Testis (tissue), 3 donors: ENCODE data around the gene SHFL. TPM values are rescaled to one million over a fixed set of nuclear protein-coding genes. Genes with fewer than 3 reads are reported as not detected.

Experiments used
- DNase-seq: peaks from one replicate; pipeline ENCODE4 v3.0.0-alpha.2; 2019
- H3K27ac ChIP-seq, 2 donors: fragments of 200-600 bp; sonication (generic); one replicate each; pipeline ENCODE4 v1.5.1; 2019
- H3K27me3 ChIP-seq: fragments of 200-600 bp; sonication (generic); one replicate; pipeline ENCODE4 v1.5.1; 2019
- H3K36me3 ChIP-seq: fragments of 200-600 bp; sonication (generic); one replicate; pipeline ENCODE4 v1.5.1; 2017; ENCODE audit warnings: low read depth; ENCODE audit errors: missing control alignments
- H3K4me1 ChIP-seq: fragments of 200-600 bp; sonication (generic); one replicate; pipeline ENCODE4 v1.5.1; 2019
- H3K4me3 ChIP-seq, 2 donors: fragments of 200-600 bp; sonication (generic); one replicate each; pipeline ENCODE4 v1.5.1; 2017 to 2019
- H3K9me3 ChIP-seq: fragments of 200-600 bp; sonication (generic); one replicate; pipeline ENCODE4 v1.5.1; 2017
- CTCF ChIP-seq, 3 experiments: fragments of 450-650 bp in 2 of 3; fragments of 200-600 bp in 1 of 3; sonication (generic) in 1 of 3; IDR thresholded peaks; one replicate each; pipeline ENCODE4 v1.5.1; 2016 to 2019; ENCODE audit warnings: antibody characterized with exemption in 3 of 3, mild to moderate bottlenecking in 2 of 3, moderate library complexity in 1 of 3
- POLR2A ChIP-seq: fragments of 450-650 bp; IDR thresholded peaks from one replicate; pipeline ENCODE4 v1.6.1; 2017; ENCODE audit warnings: antibody characterized with exemption, mild to moderate bottlenecking, moderate library complexity
- WGBS, 2 donors: methylation state at CpG; one replicate each; pipeline ENCODE4 v1.1.5; 2018; 5-methylcytosine and 5-hydroxymethylcytosine counted together
- intact Hi-C: fragments of 100-400 bp; cut with DNase I; formaldehyde crosslinking; loops from one replicate; pipeline ENCODE4 v1.15.1; 2023; ENCODE audit warnings: low total_unique reads
- polyA plus RNA-seq: library from polyadenylated mRNA; stranded (reverse); fragments of 350-450 nt; fragmentation: Illumina TruSeq; extraction: RNeasy Lipid Tissue Mini Kit (QIAGEN cat#74804); gene quantifications from one replicate; pipeline ENCODE4 v1.2.3, GENCODE V29; 2014; ENCODE audit warnings: low read depth, low replicate concordance; ENCODE audit not compliant: insufficient read depth
- total RNA-seq, 2 donors: library from RNA; depleted of rRNA; stranded (reverse); fragments of >200 nt; gene quantifications; one replicate each; pipeline ENCODE4 v1.2.3, GENCODE V29; 2016

Gene SHFL
- total and polyA plus RNA-seq, 3 donors from 2014 or later, result 18.7 to 25.8 (median 20.4) TPM

GRCh38 chr19:10070730-10071446, 15.2 kb upstream of the SHFL start:
- no peak overlapping the region for H3K27ac ChIP-seq
- no peaks in the 10 kb centered on the region for H3K4me1 ChIP-seq
- H3K9me3 ChIP-seq, result no peaks in the 10 kb centered on the region
- no peak for DNase-seq
- H3K36me3 ChIP-seq, result no peaks in the 10 kb centered on the region
- TF ChIP-seq POLR2A, result no peak
- no peak for TF ChIP-seq CTCF (IDR thresholded peaks at IDR 0.05)
- WGBS, 2 donors, result 75 to 77% methylated on average over 13 to 21 of the region's 22 CpGs
- intact Hi-C loops, result no loop called here
- no peaks in the 10 kb centered on the region for H3K27me3 ChIP-seq
- H3K4me3 ChIP-seq, result no peak overlapping the region

GRCh38 chr19:10074153-10074552, 12.0 kb upstream of the SHFL start:
- no peak overlapping the region for H3K27ac ChIP-seq
- H3K4me1 ChIP-seq, result no peaks in the 10 kb centered on the region
- H3K4me3 ChIP-seq, result no peak overlapping the region
- no peaks in the 10 kb centered on the region for H3K27me3 ChIP-seq
- no peak for DNase-seq
- H3K36me3 ChIP-seq, result no peaks in the 10 kb centered on the region
- WGBS, 2 donors, result 52 to 58% methylated on average over 2 of the region's 2 CpGs
- intact Hi-C loops, result no loop called here
- no peaks in the 10 kb centered on the region for H3K9me3 ChIP-seq
- no peak for TF ChIP-seq POLR2A
- TF ChIP-seq CTCF (IDR thresholded peaks at IDR 0.05), result peak in 1 of 3 experiments; percentile 10

- no peak for DNase-seq
- Histone ChIP-seq H3K27me3 (no peaks in the 10 kb centered on the region), H3K4me3 (no peak overlapping the region), H3K27ac (no peak overlapping the region), H3K9me3 (no peaks in the 10 kb centered on the region), H3K36me3 (no peaks in the 10 kb centered on the region), H3K4me1 (no peaks in the 10 kb centered on the region)
- TF ChIP-seq POLR2A, result no peak
- TF ChIP-seq CTCF (IDR thresholded peaks at IDR 0.05), result no peak
- WGBS, 2 donors, result 79 to 82% methylated on average over 6 of the region's 6 CpGs
- intact Hi-C loops, result no loop called here
Measured at GRCh38 chr19:10076535-10076934, 9.6 kb upstream of the SHFL start.

GRCh38 chr19:10078329-10078728, 7.8 kb upstream of the SHFL start:
- intact Hi-C loops, result no loop called here
- Histone ChIP-seq H3K9me3 (no peaks in the 10 kb centered on the region), H3K36me3 (no peaks in the 10 kb centered on the region), H3K27me3 (no peaks in the 10 kb centered on the region), H3K27ac (no peak overlapping the region), H3K4me3 (no peak overlapping the region), H3K4me1 (no peaks in the 10 kb centered on the region)
- no peak for DNase-seq
- 75 to 79% methylated on average over 8 of the region's 8 CpGs for WGBS, 2 donors
- TF ChIP-seq CTCF (IDR thresholded peaks at IDR 0.05) (no peak), POLR2A (no peak)

- H3K4me3 ChIP-seq, result no peak overlapping the region
- no peaks in the 10 kb centered on the region for H3K36me3 ChIP-seq
- H3K9me3 ChIP-seq, result no peaks in the 10 kb centered on the region
- TF ChIP-seq POLR2A (no peak), CTCF (IDR thresholded peaks at IDR 0.05) (no peak)
- H3K27me3 ChIP-seq, result no peaks in the 10 kb centered on the region
- no peaks in the 10 kb centered on the region for H3K4me1 ChIP-seq
- no peak for DNase-seq
- intact Hi-C loops, result no loop called here
- no peak overlapping the region for H3K27ac ChIP-seq
- 42 to 77% methylated on average over 7 of the region's 7 CpGs for WGBS, 2 donors
Measured at GRCh38 chr19:10079031-10079453, 7.1 kb upstream of the SHFL start.
